Measurements from ENCODE around the gene LRFN3. TPM values are rescaled to one million over a fixed set of nuclear protein-coding genes. Genes with fewer than 3 reads are reported as not detected.
A peak's percentile ranks its signal among the peaks of the same experiment; 100 is the strongest.
"Not testable (repeated sequence)": the region's sequence is repeated elsewhere in the genome, so short reads cannot be mapped to it uniquely, and the experiment has no call there.

LRFN3 gene
- total RNA-seq, 2 donors from 2014 or later = 7.6 to 9.7 TPM

DNA sequence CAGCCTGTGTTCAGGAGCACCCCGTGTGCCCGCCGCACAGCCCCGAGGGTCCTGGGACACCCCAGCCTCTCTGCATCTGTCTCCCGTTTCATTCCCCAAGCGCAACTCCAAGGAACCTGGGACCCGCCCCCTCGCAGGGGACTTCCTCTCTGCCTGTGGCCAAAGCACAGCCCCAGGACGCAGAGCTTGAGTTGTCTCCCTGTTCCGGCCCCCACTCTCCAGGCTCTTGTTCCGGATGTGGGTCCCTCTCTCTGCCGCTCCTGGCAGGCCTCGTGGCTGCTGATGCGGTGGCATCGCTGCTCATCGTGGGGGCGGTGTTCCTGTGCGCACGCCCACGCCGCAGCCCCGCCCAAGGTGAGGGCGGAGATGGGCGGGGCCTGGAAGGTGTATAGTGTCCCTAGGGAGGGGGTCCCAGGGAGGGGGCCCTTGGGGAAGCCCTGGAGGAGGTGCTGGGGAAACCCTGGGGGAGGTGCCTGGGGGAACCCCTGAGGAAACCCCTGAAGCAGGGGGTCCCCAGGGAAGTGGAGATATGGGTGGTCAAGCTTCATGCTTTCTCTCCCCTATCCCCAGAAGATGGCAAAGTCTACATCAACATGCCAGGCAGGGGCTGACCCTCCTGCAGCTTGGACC lies 32.5 kb upstream of the LRFN3 start:
- intact Hi-C loops (cut with DNase I) = no loop called here
- peak; percentile 31 to 49 for ATAC-seq
- DNase-seq = peak; percentile 78

DNA sequence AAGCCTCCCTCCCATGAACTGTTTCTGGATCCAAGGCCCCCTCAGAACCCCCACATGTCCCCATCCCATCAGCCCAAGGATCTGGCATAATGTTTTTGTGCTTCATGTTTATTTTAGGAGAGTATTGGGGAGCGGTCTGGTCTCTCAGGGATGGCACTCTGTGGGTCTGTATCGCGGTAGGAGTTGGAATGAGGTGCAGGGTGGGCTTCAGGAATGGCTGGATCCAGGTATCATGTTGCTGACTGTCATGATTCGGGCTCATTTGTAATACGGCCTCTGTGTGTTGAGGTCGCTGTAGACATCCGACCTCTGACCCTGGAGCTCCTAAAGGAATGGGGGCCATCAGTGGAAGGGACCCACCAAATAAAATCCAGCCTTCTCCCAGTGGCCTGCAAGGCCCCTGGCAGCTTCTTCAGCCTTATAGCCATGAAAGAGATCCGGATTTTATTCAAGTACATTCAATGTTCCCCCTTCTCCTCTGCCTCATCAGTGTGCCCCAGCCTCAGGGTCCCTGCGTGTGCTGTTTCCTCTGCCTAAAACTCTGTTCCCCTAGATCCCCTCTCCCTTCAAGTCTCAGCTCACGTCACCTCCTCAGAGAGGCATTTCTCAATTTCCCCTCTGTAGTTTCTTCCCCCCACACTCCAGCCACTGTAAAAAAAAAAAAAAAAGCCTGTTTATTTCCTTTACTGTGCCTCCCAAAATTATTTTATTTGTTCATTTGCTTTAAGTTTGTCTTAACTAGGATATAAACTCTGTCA lies 31.7 kb upstream of the LRFN3 start:
- ATAC-seq (no peak), DNase-seq (no peak)

DNA sequence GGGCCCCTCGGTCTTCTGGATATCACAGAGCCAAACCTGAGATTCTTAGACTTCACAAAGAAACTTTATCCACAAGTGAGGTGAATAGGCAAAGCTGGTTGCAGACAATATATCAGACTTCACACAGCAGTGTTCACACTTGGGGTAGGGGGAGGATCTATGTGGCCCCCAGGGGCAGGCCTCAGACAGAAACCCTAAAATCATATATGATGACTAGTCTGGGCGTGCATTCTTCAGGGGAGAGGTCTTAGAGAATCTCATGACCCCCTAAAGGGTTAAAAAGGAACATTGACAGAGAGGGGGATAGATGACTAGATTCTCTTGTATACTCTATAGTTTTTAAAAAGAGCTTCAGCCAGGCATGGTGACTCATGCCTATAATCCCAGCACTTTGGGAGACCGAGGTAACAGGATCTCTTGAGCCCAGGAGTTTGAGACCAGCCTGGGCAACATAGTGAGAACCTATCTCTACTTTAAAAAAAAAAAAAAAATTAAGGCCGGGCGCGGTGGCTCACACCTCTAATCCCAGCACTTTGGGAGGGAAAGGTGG lies 30.9 kb upstream of the LRFN3 start:
- ATAC-seq (no peak), DNase-seq (no peak)
- intact Hi-C loops (cut with DNase I) = no loop called here

More for the DNA sequence above, 31.7 kb upstream of the LRFN3 start:
- intact Hi-C loops (cut with DNase I) = no loop called here

DNA sequence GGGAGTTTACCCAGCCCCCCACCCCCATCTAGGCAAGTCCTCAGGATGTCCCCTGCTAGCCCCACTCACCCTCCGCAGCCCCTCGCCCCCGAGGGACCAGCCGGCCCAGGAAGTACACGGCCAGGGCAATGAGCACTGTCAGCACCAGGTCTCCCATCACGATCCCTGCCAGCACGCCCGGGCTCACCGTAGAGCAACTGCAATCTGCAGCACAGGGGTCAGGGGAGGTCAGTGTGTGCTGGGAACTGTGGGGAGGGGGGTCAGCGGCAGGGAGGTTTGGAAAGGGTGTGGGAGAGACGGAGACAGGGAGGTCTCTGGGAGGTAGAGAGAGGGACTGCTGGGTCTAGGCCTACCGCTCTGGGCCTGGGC lies 28.8 kb upstream of the LRFN3 start:
- no peak for ATAC-seq
- DNase-seq = no peak
- intact Hi-C loops (cut with DNase I) = no loop called here

DNA sequence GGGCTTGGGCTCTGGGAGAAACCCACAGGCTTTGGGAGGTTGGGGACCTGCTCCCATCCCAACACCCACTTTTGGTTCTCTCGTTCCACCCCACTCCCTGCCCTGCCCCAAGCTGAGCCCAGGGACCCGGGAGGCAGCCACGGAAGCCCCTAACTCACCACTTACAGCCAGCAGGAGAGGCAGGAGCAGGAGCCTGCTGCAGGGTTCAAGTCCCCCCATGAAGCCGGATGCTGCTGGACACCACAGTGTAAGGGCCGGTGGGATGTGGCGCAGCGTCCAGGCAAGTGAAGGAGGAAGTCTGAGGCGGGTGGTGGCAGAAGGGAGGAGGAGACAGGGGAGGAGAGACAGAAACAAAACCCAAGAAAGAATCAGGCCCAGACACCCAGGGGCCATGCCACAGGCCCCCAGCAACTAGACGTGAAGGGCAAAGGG lies 28.1 kb upstream of the LRFN3 start, which contains the start of gene TYROBP:
TYROBP (minus strand) TSS at position 286 of the 432 bp plus-strand sequence; CDS start at position 219, 67 bp downstream.
- intact Hi-C loops (cut with DNase I) = no loop called here
- peak; percentile 21 to 47 for ATAC-seq
- no peak for DNase-seq

DNA sequence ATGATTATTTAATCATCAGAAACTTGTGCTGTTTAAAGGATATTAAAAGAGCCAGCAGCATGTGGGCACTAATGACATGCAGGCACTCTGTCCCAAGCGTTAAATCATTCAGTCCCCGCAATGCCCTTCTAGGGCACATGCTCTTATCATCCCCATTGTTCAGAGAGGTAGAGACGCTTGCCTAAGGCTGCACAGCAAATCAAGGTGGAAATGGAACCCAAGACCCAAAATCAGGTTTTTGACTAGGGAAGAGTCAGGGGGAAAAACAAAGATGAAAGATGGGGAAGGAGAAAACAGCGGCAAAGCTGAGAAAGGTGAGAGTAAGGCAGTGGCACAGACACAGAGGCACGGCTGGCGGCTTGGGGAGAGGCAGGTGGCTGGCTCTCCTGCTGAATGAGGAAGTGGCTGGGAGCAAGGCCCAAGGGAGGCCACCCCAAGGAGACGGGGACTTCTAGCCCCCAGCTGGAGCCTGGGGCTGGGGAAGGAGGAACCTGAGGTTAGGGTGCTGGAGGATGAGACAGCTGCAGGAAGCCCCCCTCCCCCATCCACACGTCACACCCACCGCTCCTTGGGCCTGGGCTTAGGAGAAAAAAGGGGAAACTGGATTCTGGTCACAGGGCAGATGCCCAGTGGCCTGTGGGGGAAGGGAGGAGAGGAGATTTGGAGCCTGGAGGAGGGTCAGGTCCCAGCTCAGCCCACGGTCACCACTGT lies 27.0 kb upstream of the LRFN3 start:
- peak; percentile 77 for DNase-seq
- peak; percentile 78 to 88 for ATAC-seq
- intact Hi-C loops (cut with DNase I) = no loop called here

DNA sequence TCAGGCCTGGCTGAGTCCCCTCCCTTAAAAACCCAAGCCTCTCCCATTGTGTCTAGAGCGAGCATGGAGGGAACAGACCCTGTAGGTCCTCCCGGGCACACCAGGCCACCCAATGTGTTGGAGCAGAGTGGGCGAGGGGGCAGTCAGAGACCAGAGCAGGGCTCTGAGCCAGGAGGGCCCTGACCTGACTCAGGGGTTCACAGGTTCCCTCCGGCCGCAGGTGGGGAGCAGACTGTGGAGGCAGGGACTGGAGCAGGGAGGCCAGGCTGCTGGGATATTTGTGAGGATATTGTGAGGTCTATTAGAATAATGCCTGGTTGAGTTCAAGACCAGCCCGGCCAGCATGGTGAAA lies 26.5 kb upstream of the LRFN3 start:
- DNase-seq = no peak
- intact Hi-C loops (cut with DNase I) = no loop called here
- ATAC-seq = no peak

DNA sequence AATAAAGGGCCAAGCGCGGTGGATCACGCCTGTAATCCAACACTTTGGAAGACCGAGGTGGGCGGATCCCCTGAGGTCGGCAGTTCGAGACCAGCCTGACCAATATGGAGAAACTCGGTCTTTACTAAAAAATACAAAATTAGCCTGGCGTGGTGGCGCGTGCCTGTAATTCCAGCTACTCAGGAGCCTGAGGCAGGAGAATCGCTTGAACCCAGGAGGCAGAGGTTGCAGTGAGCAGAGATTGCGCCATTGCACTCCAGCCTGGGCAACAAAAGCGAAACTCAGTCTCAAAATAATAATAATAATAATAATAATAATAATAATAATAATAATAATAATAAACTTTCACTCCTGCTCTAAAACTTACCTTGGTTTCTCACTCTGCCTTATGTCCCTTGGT lies 25.8 kb upstream of the LRFN3 start:
- intact Hi-C loops (cut with DNase I); ATAC-seq; DNase-seq: not testable (repeated sequence)

DNA sequence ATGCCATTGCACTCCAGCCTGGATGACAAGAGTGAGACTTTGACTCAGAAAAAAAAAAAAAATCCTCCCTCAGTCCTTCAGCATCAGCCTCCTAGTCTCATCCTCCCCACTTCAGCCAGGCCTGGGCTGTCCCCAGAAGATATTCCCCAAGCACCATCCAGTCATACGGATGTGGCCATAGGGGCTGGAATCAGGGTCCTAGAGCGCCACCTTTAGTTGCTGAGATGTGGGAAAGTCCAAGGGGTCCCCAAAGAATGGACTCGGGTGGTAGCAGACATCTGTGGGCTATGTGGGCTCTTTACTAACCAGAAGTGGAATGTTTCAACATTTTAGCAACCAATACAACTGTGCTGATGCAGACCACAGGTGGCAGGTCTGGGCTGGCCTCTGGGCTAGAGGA lies 25.0 kb upstream of the LRFN3 start:
- ATAC-seq (no peak), DNase-seq (no peak)
- intact Hi-C loops (cut with DNase I) = no loop called here

DNA sequence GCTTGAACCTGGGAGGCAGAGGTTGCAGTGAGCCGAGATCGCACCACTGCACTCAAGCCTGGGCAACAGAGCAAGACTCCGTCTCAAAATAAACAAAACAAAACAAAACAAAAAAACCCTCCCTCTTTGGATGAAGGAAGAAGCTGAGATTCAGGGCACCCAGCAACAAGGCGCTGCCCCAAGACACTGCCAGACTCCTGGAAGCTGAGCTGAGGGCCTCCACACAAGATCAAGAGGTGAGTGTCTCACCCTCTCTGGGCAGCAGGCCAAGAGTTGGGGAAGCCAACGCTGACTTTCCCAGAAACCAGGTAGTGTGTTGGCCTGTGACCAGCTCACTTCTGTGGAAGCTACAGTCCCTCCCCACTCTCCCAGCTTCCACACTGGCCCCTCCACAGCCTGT lies 24.4 kb upstream of the LRFN3 start:
- DNase-seq (no peak), ATAC-seq (no peak)
- intact Hi-C loops (cut with DNase I) = no loop called here

DNA sequence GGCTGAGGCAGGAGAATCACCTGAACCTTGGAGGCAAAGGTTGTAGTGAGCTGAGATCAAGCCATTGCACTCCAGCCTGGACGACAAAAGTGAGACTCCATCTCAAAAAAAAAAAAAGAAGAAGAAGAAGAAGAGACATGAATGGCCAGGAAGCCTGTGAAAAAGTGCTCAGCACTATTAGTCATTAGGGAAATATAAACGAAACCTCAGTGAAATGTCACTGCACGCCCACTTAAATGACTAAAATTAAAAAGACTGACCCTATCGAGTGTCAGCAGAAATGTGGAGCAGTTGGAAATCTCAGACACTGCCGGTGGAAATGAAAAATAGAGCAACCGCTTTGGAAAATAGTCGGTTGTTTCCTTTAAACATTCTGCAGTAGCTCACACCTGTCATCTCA lies 22.6 kb upstream of the LRFN3 start:
- intact Hi-C loops (cut with DNase I) = no loop called here
- DNase-seq = no peak
- ATAC-seq = no peak

DNA sequence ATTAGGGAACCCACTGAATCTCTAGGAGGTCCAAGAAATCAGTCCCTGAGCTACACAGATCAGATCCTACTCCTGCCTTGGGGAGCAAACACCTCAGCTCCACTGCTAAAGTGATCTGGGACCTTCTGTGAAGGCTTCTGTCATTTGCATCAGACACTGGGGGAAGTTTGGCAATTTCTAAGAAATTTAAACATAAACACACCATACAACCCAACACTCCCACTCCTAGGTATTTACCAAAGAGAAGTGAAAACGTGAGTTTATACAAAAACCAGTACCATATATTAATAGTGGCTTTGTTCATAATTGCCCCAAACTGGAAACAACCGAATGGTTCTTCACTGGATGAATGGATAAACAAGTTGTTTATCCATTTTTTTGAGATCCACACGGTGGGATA lies 20.7 kb upstream of the LRFN3 start:
- no peak for ATAC-seq
- DNase-seq = no peak
- intact Hi-C loops (cut with DNase I) = no loop called here

DNA sequence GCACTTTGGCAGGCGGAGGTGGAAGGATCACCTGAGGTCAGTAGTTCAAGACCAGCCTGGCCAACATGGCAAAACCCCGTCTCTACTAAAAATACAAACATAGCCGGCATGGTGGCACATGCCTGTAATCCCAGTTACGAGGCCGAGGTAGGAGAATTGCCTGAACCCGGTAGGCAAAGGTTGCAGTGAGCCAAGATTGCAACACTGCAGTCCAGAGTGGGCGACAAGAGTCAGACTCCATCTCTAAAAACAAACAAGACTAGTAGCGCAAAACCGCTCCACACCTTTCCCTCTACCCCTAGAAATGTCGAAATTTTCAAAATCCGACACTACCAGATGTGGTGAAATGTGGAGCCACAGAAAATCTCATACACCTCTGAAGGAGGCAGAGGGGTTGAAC lies 16.9 kb upstream of the LRFN3 start:
- DNase-seq = no peak

DNA sequence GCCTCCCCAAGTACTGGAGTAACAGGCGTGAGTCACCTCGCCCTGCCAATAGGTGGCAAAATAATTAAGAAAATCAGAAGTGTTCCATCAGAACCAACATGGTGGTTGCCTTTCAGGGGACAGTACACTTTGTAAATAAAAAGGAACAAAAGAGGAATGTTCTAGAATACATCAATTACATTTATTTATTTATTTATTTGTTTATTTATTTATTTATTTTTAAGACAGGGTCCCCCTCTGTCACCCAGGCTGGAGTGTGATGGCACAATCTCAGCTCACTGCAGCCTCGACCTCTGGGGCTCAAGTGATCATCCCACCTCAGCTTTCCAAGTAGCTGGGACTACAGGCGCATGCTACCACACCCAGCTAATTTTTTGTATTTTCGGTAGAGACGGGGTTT lies 15.2 kb upstream of the LRFN3 start:
- DNase-seq = no peak
- intact Hi-C loops (cut with DNase I) = no loop called here
- ATAC-seq = no peak

More for the DNA sequence above, 16.9 kb upstream of the LRFN3 start:
- intact Hi-C loops (cut with DNase I) = no loop called here
- ATAC-seq = no peak

DNA sequence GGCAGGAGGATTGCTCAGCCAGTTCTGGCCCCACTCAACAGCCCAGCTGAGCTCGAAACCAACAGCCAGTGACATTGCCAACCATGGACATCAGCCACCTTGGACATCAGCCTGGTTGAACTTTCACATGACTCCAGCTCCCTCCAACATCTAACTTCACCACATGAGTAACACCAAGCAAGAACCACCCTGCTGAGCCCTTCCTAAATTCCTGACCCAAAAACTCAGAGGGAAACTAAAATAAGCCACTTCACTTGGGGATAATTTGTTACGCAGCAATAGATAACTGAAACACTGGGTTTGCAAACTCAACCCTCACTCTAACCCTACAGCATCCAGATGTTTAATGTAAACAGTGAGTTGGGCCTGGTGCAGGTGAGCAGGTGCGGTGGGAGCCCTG lies 10.7 kb upstream of the LRFN3 start:
- DNase-seq = no peak
- intact Hi-C loops (cut with DNase I) = loop anchor here in 1 of 2 donors (5.0 kb wide), 1 partner anchor 43 kb away; no protein-coding TSS in a partner anchor
- ATAC-seq = no peak

DNA sequence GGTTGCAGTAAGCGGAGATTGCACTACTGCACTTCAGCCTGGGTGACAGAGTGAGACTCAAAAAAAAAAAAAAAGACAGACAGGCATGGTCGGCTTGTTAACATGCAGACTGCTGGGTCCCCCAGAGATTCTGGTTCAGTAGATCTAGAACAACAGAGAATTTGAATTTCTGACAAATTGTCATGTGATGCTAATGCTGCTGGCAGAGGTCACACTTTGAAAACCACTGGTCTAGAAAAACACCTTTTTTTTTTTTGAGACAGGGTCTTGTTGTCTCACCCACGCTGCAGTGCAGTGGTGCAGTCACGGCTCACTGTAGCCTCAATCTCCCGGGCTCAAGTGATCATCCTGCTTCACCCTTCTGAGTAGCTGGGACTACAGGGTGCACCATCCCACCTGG lies 7.7 kb upstream of the LRFN3 start:
- DNase-seq = no peak
- no peak for ATAC-seq
- intact Hi-C loops (cut with DNase I) = loop anchor here in 1 of 2 donors (5.0 kb wide), 1 partner anchor 46 kb away; no protein-coding TSS in a partner anchor

DNA sequence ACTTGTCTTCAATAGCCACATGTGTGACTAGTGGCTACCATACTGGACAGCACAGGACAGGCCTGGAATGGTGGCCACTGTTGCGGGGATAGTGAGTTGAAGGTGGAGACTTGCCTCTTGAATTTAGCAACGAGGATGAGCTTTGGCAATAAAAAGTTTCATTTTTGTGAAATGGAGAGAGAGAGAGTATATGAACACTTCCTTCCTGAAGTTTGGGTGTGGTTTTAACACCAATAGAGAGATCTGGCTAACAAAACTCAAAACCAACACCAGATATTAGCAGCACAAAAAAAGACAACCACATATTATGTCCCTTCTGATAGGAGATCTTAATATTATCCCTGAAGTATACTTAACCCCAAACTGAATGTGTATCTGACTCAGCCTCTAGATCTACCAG lies 6.3 kb upstream of the LRFN3 start:
- ATAC-seq (no peak), DNase-seq (no peak)
- intact Hi-C loops (cut with DNase I) = loop anchor here (5.0 to 10.0 kb wide), 4 partner anchors 48 to 215 kb away; partner anchors contain the start of genes ARHGAP33 (in 1 of the 2), IGFLR1 (in 1 of the 2), KMT2B (in 1 of the 2) and LIN37 (in 1 of the 2)

DNA sequence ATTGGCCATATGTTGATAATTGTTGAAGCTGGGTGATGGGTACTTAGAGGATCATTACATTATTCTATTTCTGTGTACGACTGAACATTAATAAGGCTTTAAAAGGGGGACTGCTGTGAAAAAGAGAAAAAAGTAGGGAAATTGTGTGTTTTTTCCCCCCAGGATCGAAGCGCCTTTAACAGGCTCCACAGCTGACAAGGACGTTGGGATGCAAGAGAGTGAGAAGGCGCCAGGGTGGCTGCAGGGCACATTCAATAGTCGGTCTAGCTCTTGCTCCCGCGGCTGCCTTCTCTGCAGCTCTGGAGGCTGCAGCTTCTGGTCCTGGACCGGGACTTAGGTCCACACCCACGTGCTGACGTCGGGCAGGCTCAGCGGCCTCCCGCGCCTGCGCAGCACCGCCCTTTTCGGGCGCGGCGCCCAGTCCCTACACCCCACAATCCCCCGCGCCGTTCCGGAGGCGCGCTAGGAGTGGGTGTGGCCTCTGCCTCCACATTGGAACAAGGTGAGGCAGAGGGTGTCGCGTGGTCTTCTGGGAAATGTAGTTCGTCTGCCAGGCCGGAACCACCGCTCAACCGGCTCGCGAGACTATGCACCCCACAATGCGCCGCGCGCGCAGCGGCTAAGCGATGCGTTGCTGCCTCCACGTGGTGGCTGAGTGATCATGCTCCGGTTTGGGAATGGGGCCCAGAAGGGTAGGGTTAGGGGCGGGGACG lies 4.9 kb upstream of the LRFN3 start:
- DNase-seq (peak; percentile 99), ATAC-seq (peak; percentile 99)
- intact Hi-C loops (cut with DNase I) = loop anchor here (5.0 to 10.0 kb wide), 4 partner anchors 49 to 217 kb away; partner anchors contain the start of genes ARHGAP33 (in 1 of the 2), IGFLR1 (in 1 of the 2), KMT2B (in 1 of the 2) and LIN37 (in 1 of the 2)

DNA sequence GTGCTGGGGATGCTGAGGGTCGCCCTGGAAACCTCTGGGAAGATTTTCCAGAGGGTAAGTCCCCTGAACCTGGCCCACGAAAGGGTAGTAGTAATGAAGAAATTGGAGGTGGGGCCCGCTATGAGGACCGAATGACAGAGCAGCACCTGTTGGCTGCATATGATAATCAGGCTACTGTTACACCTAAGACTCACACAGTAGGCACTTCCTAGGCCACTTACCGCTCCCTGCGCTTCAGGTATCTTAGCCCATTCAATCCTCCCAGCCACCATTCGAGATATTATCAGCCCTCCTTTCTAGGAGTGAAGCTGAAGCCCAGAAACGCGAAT lies 4.3 kb upstream of the LRFN3 start:
- intact Hi-C loops (cut with DNase I) = loop anchor here (2.0 to 10.0 kb wide), 5 partner anchors 50 to 237 kb away; partner anchors contain the start of genes ARHGAP33 (in 1 of the 2), IGFLR1 (in 1 of the 2), KMT2B (in 1 of the 2) and LIN37 (in 1 of the 2)
- DNase-seq (no peak), ATAC-seq (no peak)

Data from left cardiac atrium (tissue), 4 donors.